Measurements from ENCODE around the gene DNM3. TPM values are rescaled to one million over a fixed set of nuclear protein-coding genes. Genes with fewer than 3 reads are reported as not detected.

The DNM3 gene
- total and polyA plus RNA-seq, 2 of the 8 experiments (the other 6 are each of a cell fraction or from before 2014, with no cell fraction given): 2.0 to 8.5 TPM

- H3K18ac ChIP-seq (ENCODE audit: extremely low read depth, low read length): no peak overlapping the region
- H4K20me1 ChIP-seq (replicated peaks in 1 of 2; ENCODE audit: control insufficient read depth in 1 of 2, insufficient read depth in 2 of 2, low read length in 2 of 2): no peaks in the 10 kb centered on the region
- H3K79me1 ChIP-seq (ENCODE audit: low read depth, low read length): no peaks in the 10 kb centered on the region
- no peaks in the 10 kb centered on the region for H3K79me2 ChIP-seq (ENCODE audit: control insufficient read depth in 1 of 2, insufficient read depth in 2 of 2, low read length in 2 of 2)
- no peak overlapping the region for H2BK15ac ChIP-seq (ENCODE audit: low read length)
- no peaks in the 10 kb centered on the region for H3K9me3 ChIP-seq (ENCODE audit: insufficient read depth in 2 of 2, low read depth in 1 of 2, low read length in 1 of 2)
- no peak overlapping the region for H2BK12ac ChIP-seq (ENCODE audit: low read depth, low read length)
- CTCF ChIA-PET (ENCODE audit: partially characterized antibody): interaction anchor here (1.3 to 1.6 kb wide), 2 partner anchors 9 to 11 kb away, joined by 6 read pairs; no protein-coding TSS in a partner anchor
- no peak overlapping the region for H4K8ac ChIP-seq (ENCODE audit: extremely low read depth, insufficient read depth, low read length)
- H3K36me3 ChIP-seq (ENCODE audit: control insufficient read depth in 2 of 4, insufficient read depth in 4 of 4, low read length in 3 of 4): no peaks in the 10 kb centered on the region
- no peak overlapping the region for H3K4ac ChIP-seq (replicated peaks; ENCODE audit: insufficient read length, low read depth, low read length)
- WGBS, 2 experiments (ENCODE audit: extremely low coverage in 1 of 2, insufficient coverage in 1 of 2, insufficient read length in 1 of 2, insufficient replicate concordance in 2 of 2, low coverage in 1 of 2, low lambda C conversion rate in 2 of 2, missing lambda C conversion rate in 1 of 2): 77% methylated on average over 1 of the region's 1 CpG; no CpG with 5 or more reads in 1 of the 2 experiments
- no peak overlapping the region for H4K91ac ChIP-seq (replicated peaks; ENCODE audit: insufficient read length, low read length)
- no peak overlapping the region for H2BK5ac ChIP-seq (ENCODE audit: low read depth, low read length)
- H3K9ac ChIP-seq (replicated peaks in 1 of 4; ENCODE audit: extremely low read depth in 1 of 4, low read depth in 3 of 4, low read length in 3 of 4): no peak overlapping the region
- H3K27ac ChIP-seq (ENCODE audit: low read depth, low read length): no peak overlapping the region
- H3K4me1 ChIP-seq (replicated peaks in 1 of 4; ENCODE audit: control insufficient read depth in 3 of 4, insufficient read depth in 4 of 4, low read length in 3 of 4): no peaks in the 10 kb centered on the region
- no peak overlapping the region for H3K4me2 ChIP-seq (ENCODE audit: insufficient read depth in 1 of 2, low read depth in 2 of 2, low read length in 2 of 2)
- no peak overlapping the region for H3K14ac ChIP-seq (ENCODE audit: insufficient read length)
- no peak overlapping the region for H3K4me3 ChIP-seq (ENCODE audit: extremely low read depth in 1 of 4, insufficient read depth in 2 of 4, low read depth in 3 of 4, low read length in 4 of 4)
- no peak overlapping the region for H4K5ac ChIP-seq (ENCODE audit: insufficient read length, low read depth, low read length)
- POLR2A ChIA-PET (ENCODE audit: partially characterized antibody): no interaction called here
- H3K27me3 ChIP-seq (replicated peaks in 1 of 4; ENCODE audit: control insufficient read depth in 3 of 4, extremely low read depth in 1 of 4, insufficient read depth in 3 of 4, low read length in 3 of 4): no peaks in the 10 kb centered on the region
- no peak overlapping the region for H2AFZ ChIP-seq (ENCODE audit: low read length)
- no peak for FAIRE-seq
- H2AK5ac ChIP-seq (ENCODE audit: low read depth, low read length): no peak overlapping the region
- no peak for DNase-seq (ENCODE audit: low read depth in 1 of 2, low spot score in 2 of 2)
- H3K23ac ChIP-seq (ENCODE audit: insufficient read length): no peak overlapping the region
- H2BK120ac ChIP-seq (replicated peaks; ENCODE audit: low read depth, low read length): no peak overlapping the region
- H2BK20ac ChIP-seq (ENCODE audit: low read length): no peak overlapping the region
- no peak overlapping the region for H3K56ac ChIP-seq (replicated peaks; ENCODE audit: insufficient read length, low read depth, low read length)
- H3K23me2 ChIP-seq (ENCODE audit: low read depth, low read length): no peaks in the 10 kb centered on the region
- no peak for TF ChIP-seq EZH2 (IDR thresholded peaks at IDR 0.05; ENCODE audit: low read depth, low read length, severe bottlenecking)
- no peak for TF ChIP-seq PHF8 (conservative IDR thresholded peaks at IDR 0.05; ENCODE audit: low read depth, low read length)
- no peak for TF ChIP-seq EP300 (IDR thresholded peaks at IDR 0.05; ENCODE audit: borderline replicate concordance in 1 of 2, low read depth in 2 of 2, low read length in 2 of 2)
- no peak for TF ChIP-seq POU5F1 (IDR thresholded peaks at IDR 0.05; ENCODE audit: low read depth, low read length)
- no peak for TF ChIP-seq RBBP5 (IDR thresholded peaks at IDR 0.05; ENCODE audit: borderline replicate concordance, low read depth, low read length)
- TF ChIP-seq RFX5 (IDR thresholded peaks at IDR 0.05; ENCODE audit: borderline replicate concordance, low read depth, low read length): no peak
- no peak for TF ChIP-seq CTCF (IDR thresholded peaks at IDR 0.05; ENCODE audit: control extremely low read depth in 1 of 3, insufficient read depth in 1 of 3, low read depth in 1 of 3, low read length in 3 of 3)
Measured at GRCh38 chr1:172408958-172409357, 567.7 kb downstream of the DNM3 start.

All from H1 (cell line).